GM19238 (cell line): Measurements from ENCODE around the gene BSPRY.

Source experiments
- DNase-seq: peaks from one replicate; pipeline ENCODE4 v3.0.0; 2011; ENCODE audit warnings: low spot score; ENCODE audit not compliant: insufficient read length

The BSPRY gene

GRCh38 chr9:113349445-113350094 is at the start of gene BSPRY:
Gene BSPRY, plus strand, starts transcription at chr9:113349541. Its CDS starts 39 bp downstream, at chr9:113349580.
- DNase-seq = peak; percentile 49

- no peak for DNase-seq
These were observed 49.5 kb upstream of the BSPRY start for GRCh38 chr9:113299800-113300292.

DNA sequence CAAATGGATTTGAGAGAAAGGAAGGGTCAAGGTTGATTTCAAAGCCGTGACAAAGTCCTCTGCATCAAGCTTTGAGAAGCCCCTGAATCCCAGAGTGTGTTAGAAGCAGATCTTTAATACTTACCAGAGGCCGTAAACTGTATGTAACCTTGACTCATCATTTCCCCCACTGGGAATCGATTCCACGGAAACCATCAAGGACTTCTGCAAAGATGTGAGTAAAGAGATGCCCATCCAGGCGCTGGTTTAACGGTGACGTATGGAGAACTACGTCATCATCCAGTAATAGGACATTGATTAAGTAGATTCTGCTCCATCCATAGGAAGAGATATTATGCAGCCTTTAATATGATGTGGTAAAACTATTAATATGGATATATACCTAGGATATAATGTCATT is 47.8 kb upstream of the BSPRY start:
- DNase-seq = no peak

- no peak for DNase-seq
These were observed 46.4 kb upstream of the BSPRY start, which contains the start of gene RNF183 for GRCh38 chr9:113302792-113303418. Gene RNF183, minus strand, starts transcription at chr9:113303376. Its CDS starts 5,192 bp downstream, at chr9:113298184.

GRCh38 chr9:113306566-113306965 is 42.8 kb upstream of the BSPRY start:
- DNase-seq = no peak

DNA sequence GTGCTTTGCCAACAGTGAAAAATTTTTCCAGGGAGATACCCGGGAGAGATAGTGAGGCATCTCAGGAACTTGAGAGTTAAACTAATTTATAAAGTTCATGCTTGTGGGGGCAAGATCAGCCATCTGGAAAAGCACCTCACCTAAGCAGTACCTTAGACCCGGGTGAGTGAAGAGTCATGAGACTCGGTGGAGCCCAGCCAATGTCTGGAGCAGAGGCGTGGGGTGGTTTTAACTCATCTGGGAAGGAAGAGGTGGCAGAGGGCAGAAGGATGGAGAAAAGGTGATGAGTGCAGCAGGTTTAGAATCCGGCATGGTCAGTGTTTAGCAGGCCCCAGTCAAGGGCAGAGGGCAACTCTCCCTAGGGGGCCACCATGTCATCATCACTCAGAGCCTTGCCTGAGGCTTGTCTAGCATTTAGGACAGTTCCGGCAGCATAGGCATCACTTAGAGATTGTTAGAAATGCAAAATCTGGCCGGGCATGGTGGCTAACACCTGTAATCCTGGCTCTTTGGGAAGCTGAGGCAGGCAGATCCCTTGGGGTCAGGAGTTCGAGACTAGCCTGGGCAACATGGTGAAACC is 41.9 kb upstream of the BSPRY start:
- no peak for DNase-seq

DNA sequence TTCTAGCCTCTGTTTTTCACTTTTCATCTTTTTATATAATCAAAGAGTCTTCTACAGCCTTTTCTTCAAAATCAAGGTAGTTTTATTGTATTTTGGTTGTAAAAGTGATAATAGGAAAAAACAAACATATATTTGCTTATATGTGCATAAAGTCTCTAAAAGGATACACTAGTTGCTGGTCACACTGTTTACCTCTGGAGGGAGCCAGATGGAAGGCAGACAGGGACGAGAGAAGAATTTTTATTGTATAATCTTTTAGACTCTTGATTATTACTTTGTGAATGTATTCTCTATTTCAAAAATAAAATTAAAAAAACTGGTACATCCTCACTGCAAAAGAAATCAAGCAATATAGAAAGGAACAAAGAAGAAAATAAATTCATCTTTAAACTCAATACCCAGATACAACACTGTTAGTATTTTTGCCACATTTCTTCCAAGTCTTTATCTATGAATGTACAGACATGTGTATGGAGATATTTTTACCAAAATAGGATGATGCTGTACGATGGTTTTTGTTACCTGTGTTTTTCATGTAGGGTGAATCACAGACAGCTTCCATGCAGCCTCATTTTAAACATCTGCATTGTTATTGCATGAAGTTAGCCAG is 40.0 kb upstream of the BSPRY start:
- DNase-seq = peak; percentile 12

DNA sequence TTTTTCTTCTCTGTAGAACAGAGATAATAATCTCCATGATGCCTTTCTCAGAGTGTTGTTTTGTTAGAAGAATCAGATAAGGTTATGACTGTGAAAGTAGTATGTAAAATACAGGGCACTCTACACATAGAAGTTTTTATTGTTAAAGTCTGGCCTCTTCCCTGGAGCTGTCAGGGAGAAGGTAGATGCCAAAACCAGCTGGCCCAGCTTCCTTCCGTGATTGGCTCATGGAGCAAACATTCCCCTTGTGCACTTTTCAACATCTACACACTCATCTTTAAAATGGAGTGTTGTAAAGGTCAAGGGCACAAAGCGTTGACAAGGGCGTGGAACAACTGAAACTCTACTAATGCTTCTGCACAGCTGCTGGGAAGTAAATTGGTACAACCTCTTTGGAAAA is 38.8 kb upstream of the BSPRY start:
- no peak for DNase-seq

DNA sequence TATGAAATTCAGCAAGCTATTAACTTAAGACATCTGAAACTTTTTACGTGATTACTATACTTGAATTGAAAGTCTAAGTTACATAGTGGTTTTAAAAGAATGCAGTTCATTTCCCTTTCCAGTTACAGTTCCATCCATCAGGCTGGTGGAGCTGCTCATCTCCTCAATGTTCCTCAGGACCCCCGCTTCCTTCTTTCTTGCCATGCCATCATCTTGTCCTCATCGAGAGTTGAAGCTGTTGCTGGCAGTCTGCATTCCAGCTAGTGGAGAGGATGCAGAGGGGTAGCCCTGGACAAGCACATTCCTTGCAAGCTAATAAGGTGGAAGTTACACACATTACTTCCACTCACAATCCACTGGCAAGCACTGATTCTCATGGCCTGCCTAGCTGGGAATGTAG is 37.4 kb upstream of the BSPRY start:
- no peak for DNase-seq

- no peak for DNase-seq
These were observed 36.1 kb upstream of the BSPRY start for GRCh38 chr9:113313261-113313660.

DNA sequence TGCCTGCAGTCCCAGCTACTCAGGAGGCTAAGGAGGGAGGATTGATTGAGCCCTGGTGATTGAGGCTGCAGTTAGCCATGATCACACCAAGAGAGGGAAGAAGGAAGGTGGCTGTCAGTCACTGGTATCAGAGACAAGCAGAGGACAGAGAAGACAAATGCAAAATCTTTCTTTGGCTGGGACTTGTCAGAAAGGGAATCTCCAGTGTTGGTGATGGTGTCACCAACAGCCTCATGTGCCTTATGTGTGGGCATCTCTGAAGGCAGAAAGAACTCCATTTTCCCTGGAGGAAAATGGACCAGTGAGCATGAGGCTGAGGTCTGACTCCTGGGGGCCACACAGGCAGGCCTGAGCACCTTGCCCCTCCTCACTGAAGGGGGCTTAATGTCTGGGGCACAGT is 34.1 kb upstream of the BSPRY start:
- no peak for DNase-seq

- no peak for DNase-seq
These were observed 33.3 kb upstream of the BSPRY start for GRCh38 chr9:113316030-113316429.

DNA sequence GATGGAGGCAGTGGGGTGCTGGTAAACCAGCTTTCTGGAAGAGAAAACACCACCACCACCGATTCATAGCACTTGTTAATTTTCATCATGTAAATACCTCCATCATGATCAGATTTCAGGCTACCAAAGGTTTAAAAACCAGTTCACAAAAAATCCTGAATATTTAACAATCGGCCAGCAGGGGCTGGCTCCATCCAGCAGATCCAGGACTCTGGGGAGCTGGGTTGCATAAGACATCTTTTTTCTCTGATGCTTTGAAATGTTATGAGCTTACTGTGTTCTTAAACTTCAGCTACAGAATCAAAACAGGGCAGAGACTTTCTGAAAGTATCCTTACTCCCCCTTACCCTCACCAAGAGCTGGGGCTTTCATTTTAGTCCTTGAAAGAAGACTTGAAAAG is 31.6 kb upstream of the BSPRY start:
- no peak for DNase-seq

DNA sequence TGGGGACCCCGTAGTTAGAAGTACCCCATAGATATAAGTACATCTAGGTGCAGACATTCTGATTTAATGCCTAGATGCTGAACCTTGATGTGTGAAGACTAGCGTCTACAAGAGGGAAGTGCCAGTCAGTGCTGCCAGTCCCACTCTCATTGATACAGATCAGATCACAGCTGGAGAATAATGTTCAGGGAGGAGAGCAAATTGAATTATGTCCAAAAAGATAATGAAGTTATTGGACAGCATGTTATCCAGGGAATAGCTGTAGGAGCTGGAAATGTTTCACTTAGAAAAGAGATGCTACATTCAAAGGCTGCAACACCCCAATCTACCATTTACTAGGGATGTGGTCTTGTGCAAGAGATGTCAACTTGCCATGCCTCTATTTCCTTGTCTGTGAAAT is 30.3 kb upstream of the BSPRY start:
- no peak for DNase-seq

DNA sequence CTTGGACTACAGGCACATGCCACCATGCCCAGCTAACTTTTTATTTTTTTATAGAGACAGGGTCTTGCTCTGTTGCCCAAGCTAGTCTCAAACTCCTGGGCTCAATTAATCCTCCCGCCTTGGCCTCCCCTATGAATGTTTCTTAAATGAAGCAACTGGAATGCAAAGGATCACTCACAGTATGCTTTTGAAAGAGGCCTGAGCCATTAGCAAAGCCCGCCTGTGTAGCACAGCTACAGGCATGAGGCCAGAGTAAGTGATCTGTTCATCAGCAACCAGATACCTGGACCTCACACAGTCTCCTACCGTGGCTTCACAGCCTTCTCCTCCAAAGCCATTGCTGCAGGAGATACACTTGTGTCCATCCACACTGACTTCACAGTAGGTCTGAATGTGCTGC is 29.3 kb upstream of the BSPRY start:
- DNase-seq = no peak

DNA sequence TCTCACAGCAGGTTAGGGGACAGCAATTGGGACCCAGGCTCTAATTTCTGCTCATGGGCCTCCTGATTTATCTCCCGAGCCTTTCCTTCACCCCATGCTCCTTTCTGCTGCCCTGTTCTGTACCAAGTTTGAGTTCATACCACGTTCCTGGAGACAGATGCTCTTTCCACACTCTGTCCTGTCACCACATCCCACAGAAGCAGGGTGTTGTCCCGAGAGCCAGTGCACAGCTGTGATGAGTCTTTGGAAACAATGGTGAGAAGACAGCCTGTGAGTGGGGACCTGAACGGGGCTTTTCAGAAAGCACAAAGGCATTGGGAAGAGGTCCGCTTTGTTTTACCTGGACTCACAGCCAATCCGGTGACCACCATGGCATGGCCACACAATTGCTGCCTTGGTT is 26.7 kb upstream of the BSPRY start:
- DNase-seq = no peak

DNA sequence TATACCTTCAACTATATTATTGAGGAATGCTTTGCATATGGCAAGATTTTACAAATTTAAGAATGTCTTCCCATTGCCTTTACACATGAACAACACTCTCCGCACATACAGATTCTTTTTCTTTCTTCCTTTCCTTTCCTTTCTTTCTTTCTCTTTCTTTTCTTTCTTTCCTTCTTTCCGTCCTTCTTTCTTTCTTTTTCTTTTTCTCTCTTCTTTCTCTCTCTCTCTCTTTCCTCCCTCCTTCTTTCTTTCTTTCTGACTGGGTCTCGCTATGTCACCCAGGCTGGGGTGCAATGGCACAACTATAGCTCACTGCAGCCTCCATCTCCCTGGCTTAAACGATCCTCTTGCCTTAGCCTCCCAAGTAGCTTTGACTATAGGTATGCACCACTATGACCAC is 23.1 kb upstream of the BSPRY start:
- no peak for DNase-seq

DNA sequence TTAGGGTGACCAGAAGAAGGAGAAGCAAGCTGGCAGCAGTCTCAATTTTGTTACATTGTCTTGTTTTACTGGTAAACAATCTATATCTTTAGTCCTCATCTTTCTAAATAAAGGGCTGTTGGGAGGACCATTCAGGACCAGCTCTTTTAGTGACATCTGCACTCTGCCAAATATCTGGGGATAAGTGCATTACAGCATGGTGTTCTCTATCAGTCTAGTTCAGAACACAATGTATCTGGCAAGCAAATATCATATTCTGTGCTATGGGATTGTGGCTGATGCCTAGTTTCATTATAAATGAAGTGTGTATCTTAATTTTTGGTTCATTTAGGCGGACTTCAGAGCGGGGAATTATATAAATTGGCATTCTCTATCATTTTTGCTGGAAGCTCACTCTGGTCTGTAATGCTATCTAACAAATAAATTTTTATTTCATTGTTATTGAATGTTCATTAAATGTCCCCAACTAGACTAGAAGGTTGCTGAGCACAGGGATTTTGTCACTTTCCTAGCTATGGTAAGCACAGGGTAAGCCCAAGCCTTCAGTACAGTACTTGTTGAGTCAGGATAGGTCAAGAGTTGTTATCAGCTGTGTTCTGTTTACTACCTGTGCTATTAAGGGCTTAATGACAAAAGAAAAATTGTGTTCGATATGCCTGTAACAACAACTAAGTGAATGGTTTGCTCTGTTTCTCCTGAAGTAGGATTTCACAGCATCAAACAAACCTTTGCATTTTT is 21.1 kb upstream of the BSPRY start:
- no peak for DNase-seq

GRCh38 chr9:113331780-113332179 is 17.6 kb upstream of the BSPRY start:
- no peak for DNase-seq

DNA sequence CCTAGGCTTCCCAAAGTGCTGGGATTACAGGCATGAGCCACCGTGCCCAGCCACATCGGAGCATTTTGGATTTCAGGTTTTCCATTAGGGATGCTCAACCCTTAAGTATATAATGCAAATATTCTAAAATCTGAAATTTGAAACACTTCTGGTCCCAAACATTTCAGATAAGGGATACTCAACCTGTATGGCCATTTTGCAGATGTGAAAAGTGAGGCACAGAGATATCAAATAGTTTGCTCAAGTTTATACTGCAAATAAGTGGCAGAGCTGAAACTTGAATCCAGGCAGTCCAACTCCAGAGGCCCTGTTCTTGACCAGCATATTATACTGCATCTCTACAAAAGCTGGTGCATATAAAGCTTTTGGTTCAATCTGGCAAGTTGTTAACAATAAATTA is 11.6 kb upstream of the BSPRY start:
- DNase-seq = no peak

GRCh38 chr9:113340011-113340699 is 9.2 kb upstream of the BSPRY start, which contains the start of gene WDR31:
Gene WDR31, minus strand, starts transcription at chr9:113340275. Its CDS starts 8,253 bp downstream, at chr9:113332022.
- peak; percentile 91 for DNase-seq
